Epithelial cell of proximal tubule (primary cell): ENCODE data around the gene ADGRG2. TPM values are rescaled to one million over a fixed set of nuclear protein-coding genes. Genes with fewer than 3 reads are reported as not detected.

Source experiments
- total RNA-seq: library from RNA; depleted of rRNA; stranded (reverse); fragments of >200 nt; gene quantifications from 2 replicates; pipeline ENCODE4 v1.2.3, GENCODE V29; 2015

Gene ADGRG2
- total RNA-seq, 1 donor from 2014 or later = 0.17 TPM

Other genes with a start within 250 kb of the ADGRG2 start
- 10.3 and 12.9 TPM in 2 replicates for gene PHKA2, start 138.4 kb downstream of the ADGRG2 start, total RNA-seq
- gene PDHA1, start 221.5 kb upstream of the ADGRG2 start, total RNA-seq = 77.6 and 147 TPM in 2 replicates